Right lobe of liver (tissue), 6 donors: Measurements from ENCODE around the gene TMEM131L. TPM values are rescaled to one million over a fixed set of nuclear protein-coding genes. Genes with fewer than 3 reads are reported as not detected.
A peak's percentile ranks its signal among the peaks of the same experiment; 100 is the strongest.

Experiments used
- ATAC-seq, 4 donors: fragments of 200-7000 bp; cut with Tn5 transposase; one replicate each; pipeline ENCODE4 v1.9.1; 2020; ENCODE audit warnings: mild to moderate bottlenecking in 4 of 4, moderate library complexity in 4 of 4
- DNase-seq, 3 donors: peaks; one replicate each; pipeline ENCODE4 v3.0.0-alpha.2; 2020
- H3K27ac ChIP-seq, 3 donors: fragments of 200-600 bp; one replicate each; pipeline ENCODE4 v1.8.0; 2022
- H3K27me3 ChIP-seq, 2 donors: fragments of 200-600 bp; one replicate each; pipeline ENCODE4 v1.8.0; 2022
- H3K36me3 ChIP-seq, 4 donors: fragments of 200-600 bp; sonication (generic) in 1 of 4; one replicate each; pipeline versions ENCODE4 v1.5.1 to v1.8.0; 2017 to 2022; ENCODE audit warnings: control low read depth in 1 of 4
- H3K4me1 ChIP-seq, 4 donors: fragments of 200-600 bp; sonication (generic) in 1 of 4; one replicate each; pipeline versions ENCODE4 v1.5.1 to v1.8.0; 2017 to 2022; ENCODE audit warnings: control low read depth in 1 of 4
- H3K4me3 ChIP-seq, 3 donors: fragments of 200-600 bp; one replicate each; pipeline ENCODE4 v1.8.0; 2022
- H3K9me3 ChIP-seq, 4 donors: fragments of 200-600 bp; sonication (generic) in 1 of 4; one replicate each; pipeline versions ENCODE4 v1.5.1 to v1.8.0; 2017 to 2022; ENCODE audit warnings: control low read depth in 1 of 4
- POLR2A ChIP-seq: fragments of 450-650 bp; IDR thresholded peaks from one replicate; pipeline ENCODE4 v1.6.1; 2017; ENCODE audit warnings: antibody characterized with exemption, mild to moderate bottlenecking
- WGBS: methylation state at CpG from one replicate; pipeline ENCODE4 v1.1.6; 2018; ENCODE audit warnings: low coverage, low lambda C conversion rate; ENCODE audit not compliant: insufficient coverage; ENCODE audit errors: missing lambda C conversion rate; 5-methylcytosine and 5-hydroxymethylcytosine counted together
- intact Hi-C, 2 donors: fragments of 100-400 bp; cut with DNase I; formaldehyde crosslinking; loops; one replicate each; pipeline versions ENCODE4 v1.11.2 to v1.14.1; 2022
- total RNA-seq, 6 experiments: library from RNA; depleted of rRNA in 2 of 6; stranded (reverse); fragments of >200 nt in 2 of 6; fragmentation: NEBNext Ultra II Directional in 3 of 6; extraction: Animal tissue kit (Norgen Biotek cat#: 25700) in 3 of 6; gene quantifications; one replicate each; pipeline versions ENCODE4 v1.1.0 to v1.2.4, GENCODE V29; 2016 to 2023
- TF ChIP-seq, protein P1 (sequence below), 4 donors: fragments of 200-600 bp in 3 of 4; fragments of 450-650 bp in 1 of 4; IDR thresholded peaks; one replicate each; pipeline versions ENCODE4 v1.5.1 to v1.8.0; 2016 to 2022; ENCODE audit warnings: antibody characterized with exemption in 4 of 4, mild to moderate bottlenecking in 2 of 4
- donor health status: DM: no; HTN: yes; CAD: no.
- donor health status: DM: no; HTN: no; CAD: no.
- donor health status: DM: no; HTN: no; CAD: no.
- donor health status: DM: no; HTN: yes; CAD: no.
- donor health status: DM: no; HTN: yes; CAD: no.

The TMEM131L gene
- total RNA-seq, 6 experiments from 2014 or later = 13.2 to 19.6 (median 14.8) TPM

DNA sequence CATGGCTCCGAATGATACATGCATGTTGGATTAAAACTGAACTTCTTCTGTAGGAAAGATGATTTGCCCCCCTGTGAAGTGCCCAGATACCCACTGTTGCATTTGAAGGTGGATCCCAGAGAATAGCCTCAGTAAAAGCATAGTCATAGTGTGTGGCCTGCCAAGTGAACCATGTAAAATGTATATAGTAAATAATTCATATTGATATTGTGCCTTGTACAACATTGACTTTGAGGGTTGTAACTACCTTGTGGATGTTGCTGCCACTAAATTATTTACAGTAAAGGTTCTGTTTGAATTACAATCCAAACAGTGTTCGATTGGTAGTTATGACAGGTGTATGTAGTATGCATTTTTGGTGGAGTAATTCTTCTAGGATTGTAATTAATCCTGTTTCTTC, 19.2 kb downstream of the TMEM131L start:
- DNase-seq = no peak
- H3K9me3 ChIP-seq = no peaks in the 10 kb centered on the region
- intact Hi-C loops = no loop called here
- no peak overlapping the region for H3K4me3 ChIP-seq
- peaks cover 0 to 7% (median 1%) of the 10 kb centered on the region in 4 donors for H3K4me1 ChIP-seq
- 75% methylated on average over 2 of the region's 2 CpGs for WGBS
- no peak overlapping the region for H3K27ac ChIP-seq
- TF ChIP-seq, protein P1, sequence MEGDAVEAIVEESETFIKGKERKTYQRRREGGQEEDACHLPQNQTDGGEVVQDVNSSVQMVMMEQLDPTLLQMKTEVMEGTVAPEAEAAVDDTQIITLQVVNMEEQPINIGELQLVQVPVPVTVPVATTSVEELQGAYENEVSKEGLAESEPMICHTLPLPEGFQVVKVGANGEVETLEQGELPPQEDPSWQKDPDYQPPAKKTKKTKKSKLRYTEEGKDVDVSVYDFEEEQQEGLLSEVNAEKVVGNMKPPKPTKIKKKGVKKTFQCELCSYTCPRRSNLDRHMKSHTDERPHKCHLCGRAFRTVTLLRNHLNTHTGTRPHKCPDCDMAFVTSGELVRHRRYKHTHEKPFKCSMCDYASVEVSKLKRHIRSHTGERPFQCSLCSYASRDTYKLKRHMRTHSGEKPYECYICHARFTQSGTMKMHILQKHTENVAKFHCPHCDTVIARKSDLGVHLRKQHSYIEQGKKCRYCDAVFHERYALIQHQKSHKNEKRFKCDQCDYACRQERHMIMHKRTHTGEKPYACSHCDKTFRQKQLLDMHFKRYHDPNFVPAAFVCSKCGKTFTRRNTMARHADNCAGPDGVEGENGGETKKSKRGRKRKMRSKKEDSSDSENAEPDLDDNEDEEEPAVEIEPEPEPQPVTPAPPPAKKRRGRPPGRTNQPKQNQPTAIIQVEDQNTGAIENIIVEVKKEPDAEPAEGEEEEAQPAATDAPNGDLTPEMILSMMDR (IDR thresholded peaks at IDR 0.05) = no peak
- TF ChIP-seq POLR2A = no peak
- H3K36me3 ChIP-seq = no peaks in the 10 kb centered on the region
- H3K27me3 ChIP-seq = no peaks in the 10 kb centered on the region
- no peak for ATAC-seq

DNA sequence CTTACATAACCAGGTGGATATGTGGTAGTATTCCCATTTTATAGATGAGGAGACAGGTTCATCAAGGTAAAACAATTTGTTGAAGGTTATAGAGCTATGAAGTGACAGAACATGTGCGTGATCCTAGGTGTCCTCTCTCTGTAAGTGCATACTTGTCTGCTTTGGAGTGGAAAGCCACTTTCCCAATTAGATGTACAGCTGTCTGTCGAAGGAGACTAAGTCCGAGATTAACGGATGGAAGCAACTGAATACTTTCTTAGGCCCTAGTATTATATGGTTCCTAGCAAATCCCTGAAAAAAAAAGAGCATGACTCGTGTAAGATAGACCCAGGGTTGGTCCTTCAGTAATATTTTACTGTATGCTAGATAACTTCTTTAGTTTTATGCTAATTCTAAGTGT, 19.7 kb downstream of the TMEM131L start:
- Histone ChIP-seq H3K27ac (no peak overlapping the region), H3K27me3 (no peaks in the 10 kb centered on the region), H3K4me3 (no peak overlapping the region), H3K36me3 (no peaks in the 10 kb centered on the region), H3K4me1 (peaks cover 0 to 7% (median 1%) of the 10 kb centered on the region in 4 donors), H3K9me3 (no peaks in the 10 kb centered on the region)
- WGBS = 79% methylated on average over 5 of the region's 5 CpGs
- DNase-seq = no peak
- no peak for ATAC-seq
- no peak for TF ChIP-seq POLR2A
- TF ChIP-seq, protein P1 (IDR thresholded peaks at IDR 0.05) = no peak
- intact Hi-C loops = no loop called here

- no peaks in the 10 kb centered on the region for H3K9me3 ChIP-seq
- intact Hi-C loops = no loop called here
- ATAC-seq (peak in 1 of 4 donors; percentile 35), DNase-seq (no peak)
- H3K4me3 ChIP-seq = no peak overlapping the region
- no peak for TF ChIP-seq POLR2A
- TF ChIP-seq, protein P1 (IDR thresholded peaks at IDR 0.05) = no peak
- no peaks in the 10 kb centered on the region for H3K27me3 ChIP-seq
- H3K4me1 ChIP-seq = peaks cover 0 to 7% (median 1%) of the 10 kb centered on the region in 4 donors
- no peaks in the 10 kb centered on the region for H3K36me3 ChIP-seq
- no peak overlapping the region for H3K27ac ChIP-seq
- 76% methylated on average over 6 of the region's 14 CpGs for WGBS
Measured at GRCh38 chr4:153486281-153487151, 20.4 kb downstream of the TMEM131L start.

GRCh38 chr4:153488006-153488891, 22.1 kb downstream of the TMEM131L start:
- WGBS = 54% methylated on average over 9 of the region's 24 CpGs
- H3K9me3 ChIP-seq = no peaks in the 10 kb centered on the region
- peak overlapping the region; percentile 31 to 66 (median 59) for H3K27ac ChIP-seq
- DNase-seq = peak in 1 of 3 donors; percentile 39
- H3K36me3 ChIP-seq = no peaks in the 10 kb centered on the region
- H3K27me3 ChIP-seq = no peaks in the 10 kb centered on the region
- peaks cover 0 to 7% (median 1%) of the 10 kb centered on the region in 4 donors for H3K4me1 ChIP-seq
- H3K4me3 ChIP-seq = no peak overlapping the region
- TF ChIP-seq POLR2A = no peak
- TF ChIP-seq, protein P1 (IDR thresholded peaks at IDR 0.05) = no peak
- peak; percentile 16 to 55 (median 46) for ATAC-seq
- intact Hi-C loops = no loop called here
